Smooth muscle cell (in vitro differentiated cells): Measurements from ENCODE around the gene KRT77. TPM values are rescaled to one million over a fixed set of nuclear protein-coding genes. Genes with fewer than 3 reads are reported as not detected.

Experiments used
- DNase-seq: peaks from one replicate; lab custom pipeline; 2025; ENCODE audit not compliant: unreplicated experiment; lab: John Stamatoyannopoulos, UW
- H2AFZ ChIP-seq: fragments of 200-600 bp; sonication (generic); 2 replicates; pipeline ENCODE4 v1.6.0; 2016; ENCODE audit warnings: antibody characterized with exemption, low read depth, mild to moderate bottlenecking
- H3F3A ChIP-seq: fragments of 200-600 bp; sonication (generic); 2 replicates; pipeline ENCODE4 v1.6.0; 2017; ENCODE audit warnings: antibody characterized with exemption, low read depth
- H3K27ac ChIP-seq: fragments of 200-600 bp; sonication (generic); 2 replicates; pipeline ENCODE4 v1.5.1; 2016; ENCODE audit warnings: low read depth, mild to moderate bottlenecking
- H3K27me3 ChIP-seq: fragments of 200-600 bp; sonication (generic); 2 replicates; pipeline ENCODE4 v1.6.1; 2016; ENCODE audit warnings: low read depth, mild to moderate bottlenecking
- H3K36me3 ChIP-seq: fragments of 200-600 bp; sonication (generic); 2 replicates; pipeline ENCODE4 v1.5.1; 2016; ENCODE audit warnings: low read depth
- H3K4me1 ChIP-seq: fragments of 200-600 bp; sonication (generic); 2 replicates; pipeline ENCODE4 v1.5.1; 2016; ENCODE audit warnings: low read depth
- H3K4me2 ChIP-seq: fragments of 200-600 bp; sonication (generic); 2 replicates; pipeline ENCODE4 v1.6.0; 2016; ENCODE audit warnings: mild to moderate bottlenecking
- H3K4me3 ChIP-seq: fragments of 200-600 bp; sonication (generic); 2 replicates; pipeline ENCODE4 v1.5.1; 2016; ENCODE audit warnings: mild to moderate bottlenecking
- H3K79me2 ChIP-seq: fragments of 200-600 bp; sonication (generic); 2 replicates; pipeline ENCODE4 v1.6.0; 2016; ENCODE audit warnings: low read depth, mild to moderate bottlenecking
- H3K9ac ChIP-seq: fragments of 200-600 bp; sonication (generic); 2 replicates; pipeline ENCODE4 v1.6.0; 2016; ENCODE audit warnings: low read depth
- H3K9me3 ChIP-seq: fragments of 200-600 bp; sonication (generic); replicated peaks from 2 replicates; pipeline ENCODE4 v1.5.1; 2016; ENCODE audit warnings: low read depth
- H4K20me1 ChIP-seq: fragments of 200-600 bp; sonication (generic); 2 replicates; pipeline ENCODE4 v1.6.0; 2016; ENCODE audit warnings: low read depth
- WGBS: methylation state at CpG from one replicate; pipeline ENCODE4 v1.1.7; 2016; ENCODE audit warnings: low lambda C conversion rate; 5-methylcytosine and 5-hydroxymethylcytosine counted together
- polyA plus RNA-seq: library from polyadenylated mRNA; unstranded; fragments of >200 nt; fragmentation: Nextera tagmentation; extraction: Ambion mirVana; gene quantifications from 2 replicates; pipeline ENCODE4 v1.2.1, GENCODE V29; 2016
- total RNA-seq: library from RNA; depleted of rRNA; stranded (reverse); fragments of >200 nt; gene quantifications from 2 replicates; pipeline ENCODE4 v1.2.3, GENCODE V29; 2014
- TF ChIP-seq, protein P1 (sequence below): fragments of 200-600 bp; sonication (generic); IDR thresholded peaks from 2 replicates; pipeline ENCODE4 v1.5.1; 2017; ENCODE audit warnings: borderline replicate concordance, mild to moderate bottlenecking, antibody characterized with exemption; ENCODE audit not compliant: insufficient read depth, poor library complexity, severe bottlenecking

The KRT77 gene
- total and polyA plus RNA-seq, 2 experiments from 2014 or later = 3.8 TPM; not detected in 1

- H3K4me3 ChIP-seq = no peak overlapping the region
- H3K36me3 ChIP-seq = no peaks in the 10 kb centered on the region
- 92% methylated on average over 8 of the region's 8 CpGs for WGBS
- no peaks in the 10 kb centered on the region for H3K79me2 ChIP-seq
- peaks cover 3% of the 10 kb centered on the region for H3K4me1 ChIP-seq
- H3K27ac ChIP-seq = no peak overlapping the region
- no peak overlapping the region for H2AFZ ChIP-seq
- peaks cover 34% of the 10 kb centered on the region for H3K27me3 ChIP-seq
- TF ChIP-seq, protein P1, sequence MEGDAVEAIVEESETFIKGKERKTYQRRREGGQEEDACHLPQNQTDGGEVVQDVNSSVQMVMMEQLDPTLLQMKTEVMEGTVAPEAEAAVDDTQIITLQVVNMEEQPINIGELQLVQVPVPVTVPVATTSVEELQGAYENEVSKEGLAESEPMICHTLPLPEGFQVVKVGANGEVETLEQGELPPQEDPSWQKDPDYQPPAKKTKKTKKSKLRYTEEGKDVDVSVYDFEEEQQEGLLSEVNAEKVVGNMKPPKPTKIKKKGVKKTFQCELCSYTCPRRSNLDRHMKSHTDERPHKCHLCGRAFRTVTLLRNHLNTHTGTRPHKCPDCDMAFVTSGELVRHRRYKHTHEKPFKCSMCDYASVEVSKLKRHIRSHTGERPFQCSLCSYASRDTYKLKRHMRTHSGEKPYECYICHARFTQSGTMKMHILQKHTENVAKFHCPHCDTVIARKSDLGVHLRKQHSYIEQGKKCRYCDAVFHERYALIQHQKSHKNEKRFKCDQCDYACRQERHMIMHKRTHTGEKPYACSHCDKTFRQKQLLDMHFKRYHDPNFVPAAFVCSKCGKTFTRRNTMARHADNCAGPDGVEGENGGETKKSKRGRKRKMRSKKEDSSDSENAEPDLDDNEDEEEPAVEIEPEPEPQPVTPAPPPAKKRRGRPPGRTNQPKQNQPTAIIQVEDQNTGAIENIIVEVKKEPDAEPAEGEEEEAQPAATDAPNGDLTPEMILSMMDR = no peak
- H3K9ac ChIP-seq = no peak overlapping the region
- no peaks in the 10 kb centered on the region for H3K9me3 ChIP-seq
- no peaks in the 10 kb centered on the region for H4K20me1 ChIP-seq
- H3K4me2 ChIP-seq = no peak overlapping the region
- H3F3A ChIP-seq = no peaks in the 10 kb centered on the region
- no peak for DNase-seq
Measured at GRCh38 chr12:52648012-52648550, 55.2 kb downstream of the KRT77 start.

DNA sequence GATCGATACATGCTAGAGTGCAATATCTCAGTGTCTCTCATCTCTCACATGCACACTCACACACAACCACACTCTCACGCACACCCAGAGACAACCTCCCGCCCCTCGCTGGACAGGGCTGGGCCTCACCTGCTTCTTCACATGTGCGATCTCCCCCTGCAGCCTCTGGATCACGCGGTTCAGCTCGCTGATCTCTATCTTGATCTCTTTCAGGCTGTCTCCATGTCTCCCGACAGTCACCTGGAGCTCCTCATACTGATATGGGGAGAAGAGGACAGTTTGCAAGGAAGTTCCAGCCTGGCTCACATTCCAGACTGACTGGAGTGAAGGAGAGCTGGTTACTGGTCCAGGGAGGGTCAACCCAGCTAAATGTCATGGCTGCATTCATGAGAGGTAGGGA is 55.7 kb downstream of the KRT77 start:
- no peak for DNase-seq
- H3K27ac ChIP-seq = no peak overlapping the region
- TF ChIP-seq, protein P1 = no peak
- H3F3A ChIP-seq = no peaks in the 10 kb centered on the region
- H3K79me2 ChIP-seq = no peaks in the 10 kb centered on the region
- H3K36me3 ChIP-seq = no peaks in the 10 kb centered on the region
- WGBS = 93% methylated on average over 9 of the region's 9 CpGs
- peaks cover 3% of the 10 kb centered on the region for H3K4me1 ChIP-seq
- no peak overlapping the region for H3K4me3 ChIP-seq
- H3K27me3 ChIP-seq = peaks cover 31% of the 10 kb centered on the region
- H3K4me2 ChIP-seq = no peak overlapping the region
- H3K9me3 ChIP-seq = no peaks in the 10 kb centered on the region
- no peak overlapping the region for H2AFZ ChIP-seq
- no peaks in the 10 kb centered on the region for H4K20me1 ChIP-seq
- H3K9ac ChIP-seq = no peak overlapping the region

DNA sequence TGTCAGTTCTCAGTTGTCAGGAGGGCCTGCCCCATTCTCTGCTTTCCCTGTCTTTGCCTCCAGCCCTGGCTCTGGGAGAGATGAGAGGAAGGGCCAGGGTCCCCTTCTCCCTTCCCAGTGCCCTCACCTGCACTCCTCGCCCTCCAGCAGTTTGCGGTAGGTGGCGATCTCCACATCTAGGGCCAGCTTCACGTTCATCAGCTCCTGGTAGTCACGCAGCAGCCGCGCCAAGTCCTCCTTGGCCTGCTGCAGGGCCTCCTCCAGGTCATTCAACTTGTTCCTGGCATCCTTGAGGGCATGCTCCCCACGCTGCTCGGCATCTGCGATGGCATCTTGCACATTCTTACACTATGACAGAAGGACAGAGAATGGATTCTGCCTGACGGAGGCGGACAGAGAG is 56.7 kb downstream of the KRT77 start:
- Histone ChIP-seq H3K27me3 (peaks cover 39% of the 10 kb centered on the region), H3K9ac (no peak overlapping the region), H3K4me1 (peaks cover 3% of the 10 kb centered on the region), H3K4me3 (no peak overlapping the region), H3K9me3 (no peaks in the 10 kb centered on the region), H3F3A (no peaks in the 10 kb centered on the region), H2AFZ (no peak overlapping the region), H3K27ac (no peak overlapping the region), H4K20me1 (no peaks in the 10 kb centered on the region), H3K36me3 (no peaks in the 10 kb centered on the region), H3K4me2 (no peak overlapping the region), H3K79me2 (no peaks in the 10 kb centered on the region)
- no peak for DNase-seq
- 77% methylated on average over 12 of the region's 12 CpGs for WGBS
- TF ChIP-seq, protein P1 = no peak

- Histone ChIP-seq H4K20me1 (no peaks in the 10 kb centered on the region), H3K4me2 (no peak overlapping the region), H3K27me3 (peaks cover 45% of the 10 kb centered on the region), H3K4me3 (no peak overlapping the region), H3K4me1 (peaks cover 3% of the 10 kb centered on the region), H3K9me3 (no peaks in the 10 kb centered on the region), H3K9ac (no peak overlapping the region), H3K79me2 (no peaks in the 10 kb centered on the region), H2AFZ (no peak overlapping the region), H3K27ac (no peak overlapping the region), H3F3A (no peaks in the 10 kb centered on the region), H3K36me3 (no peaks in the 10 kb centered on the region)
- 93% methylated on average over 4 of the region's 4 CpGs for WGBS
- TF ChIP-seq, protein P1 = no peak
- DNase-seq = no peak
Measured at GRCh38 chr12:52645982-52646381, 57.3 kb downstream of the KRT77 start.
